Adrenal gland (tissue), 12 donors: ENCODE measurements around the gene TBC1D25. TPM values are rescaled to one million over a fixed set of nuclear protein-coding genes. Genes with fewer than 3 reads are reported as not detected.

Experiments used
- DNase-seq, 7 donors: peaks; one replicate each; pipeline ENCODE4 v3.0.0-alpha.2; 2019 to 2020
- H3K27ac ChIP-seq, 5 donors: fragments of 200-600 bp; sonication (generic) in 4 of 5; 1 replicate in 3 of 5; 2 replicates in 2 of 5; pipeline versions ENCODE4 v1.5.1 to v1.8.0; 2016 to 2020; ENCODE audit warnings: mild to moderate bottlenecking in 1 of 5
- H3K27me3 ChIP-seq: fragments of 200-600 bp; 2 replicates; pipeline ENCODE4 v1.8.0; 2021
- H3K36me3 ChIP-seq, 2 donors: fragments of 200-600 bp; replicated peaks in 1 of 2; 1 replicate in 1 of 2; 2 replicates in 1 of 2; pipeline versions ENCODE4 v1.5.1 to v1.8.0; 2018 to 2022
- H3K4me1 ChIP-seq, 2 donors: fragments of 200-600 bp; replicated peaks in 1 of 2; 1 replicate in 1 of 2; 2 replicates in 1 of 2; pipeline versions ENCODE4 v1.5.1 to v1.8.0; 2018 to 2021
- H3K4me3 ChIP-seq, 4 donors: fragments of 200-600 bp; sonication (generic) in 3 of 4; one replicate each; pipeline ENCODE4 v1.5.1; 2016 to 2018
- H3K9me3 ChIP-seq, 3 donors: fragments of 200-600 bp; sonication (generic) in 1 of 3; replicated peaks in 1 of 3; 1 replicate in 2 of 3; 2 replicates in 1 of 3; pipeline versions ENCODE4 v1.5.1 to v1.8.0; 2016 to 2021
- POLR2A ChIP-seq, 2 donors: fragments of 450-650 bp; IDR thresholded peaks; one replicate each; pipeline ENCODE4 v1.6.1; 2017; ENCODE audit warnings: antibody characterized with exemption in 2 of 2, mild to moderate bottlenecking in 2 of 2, moderate library complexity in 1 of 2
- WGBS, 4 donors: extraction: QIAGEN DNeasy Blood & Tissue Kit in 2 of 4; methylation state at CpG; one replicate each; pipeline versions ENCODE4 v1.1.5 to v1.1.7; 2013 to 2017; 5-methylcytosine and 5-hydroxymethylcytosine counted together
- intact Hi-C, 2 donors: fragments of 100-400 bp; cut with DNase I; formaldehyde crosslinking; loops; one replicate each; pipeline versions ENCODE4 v1.14.1 to v1.15.0; 2022 to 2023
- polyA plus RNA-seq, 3 donors: library from polyadenylated mRNA; stranded (reverse); fragments of 200-250 nt in 2 of 3; fragments of 350-450 nt in 1 of 3; fragmentation: Illumina TruSeq in 1 of 3; extraction: RNeasy Lipid Tissue Mini Kit (QIAGEN cat#74804) in 1 of 3; gene quantifications; one replicate each; pipeline ENCODE4 v1.2.3, GENCODE V29; 2013 to 2014
- total RNA-seq, 9 donors: library from RNA; depleted of rRNA in 4 of 9; stranded (reverse); fragments of >200 nt in 4 of 9; fragments of 120-200 nt in 1 of 9; fragmentation: NEBNext Ultra II Directional in 1 of 9; extraction: Animal tissue kit (Norgen Biotek cat#: 25700) in 1 of 9; gene quantifications; one replicate each; pipeline versions ENCODE4 v1.1.0 to v1.2.4, GENCODE V29; 2013 to 2023
- TF ChIP-seq, protein P1 (sequence below), 6 experiments: fragments of 450-650 bp in 4 of 6; fragments of 200-600 bp in 2 of 6; sonication (generic) in 1 of 6; IDR thresholded peaks; 1 replicate in 5 of 6; 2 replicates in 1 of 6; pipeline versions ENCODE4 v1.5.1 to v1.8.0; 2016 to 2021; ENCODE audit warnings: antibody characterized with exemption in 6 of 6, mild to moderate bottlenecking in 2 of 6, moderate library complexity in 1 of 6
- donor health status: healthy with polysubstance abuse.
- donor health status: Bipolar disorder and iron deficiency.
- donor health status: DM: yes; HTN: yes; CAD: no.
- donor health status: DM: no; HTN: no; CAD: no.
- donor health status: DM: no; HTN: no; CAD: no.
- donor health status: DM: yes; HTN: yes; CAD: no.

The TBC1D25 gene
- total and polyA plus RNA-seq, 12 donors = 8.9 to 31.0 (median 13.5) TPM

DNA sequence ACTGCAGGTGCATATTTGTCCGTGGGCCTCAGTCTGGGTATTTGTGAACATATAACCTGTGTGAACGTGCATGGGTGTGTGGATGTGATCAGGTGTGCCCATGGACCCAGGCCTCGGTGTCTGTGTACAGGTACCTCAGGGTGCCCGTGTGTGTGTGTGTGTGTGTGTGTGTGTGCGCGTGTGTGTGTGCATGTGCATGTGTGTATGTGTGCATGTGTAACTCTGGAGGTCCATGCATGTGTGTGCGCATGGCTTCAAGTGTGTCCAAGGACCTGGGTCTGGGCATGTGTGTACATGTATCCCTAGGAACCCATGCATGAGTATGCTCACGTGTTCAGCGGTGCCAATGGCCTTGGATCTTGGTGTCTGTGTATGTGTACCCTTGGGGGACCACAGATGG, 47.7 kb upstream of the TBC1D25 start:
- TF ChIP-seq, protein P1, sequence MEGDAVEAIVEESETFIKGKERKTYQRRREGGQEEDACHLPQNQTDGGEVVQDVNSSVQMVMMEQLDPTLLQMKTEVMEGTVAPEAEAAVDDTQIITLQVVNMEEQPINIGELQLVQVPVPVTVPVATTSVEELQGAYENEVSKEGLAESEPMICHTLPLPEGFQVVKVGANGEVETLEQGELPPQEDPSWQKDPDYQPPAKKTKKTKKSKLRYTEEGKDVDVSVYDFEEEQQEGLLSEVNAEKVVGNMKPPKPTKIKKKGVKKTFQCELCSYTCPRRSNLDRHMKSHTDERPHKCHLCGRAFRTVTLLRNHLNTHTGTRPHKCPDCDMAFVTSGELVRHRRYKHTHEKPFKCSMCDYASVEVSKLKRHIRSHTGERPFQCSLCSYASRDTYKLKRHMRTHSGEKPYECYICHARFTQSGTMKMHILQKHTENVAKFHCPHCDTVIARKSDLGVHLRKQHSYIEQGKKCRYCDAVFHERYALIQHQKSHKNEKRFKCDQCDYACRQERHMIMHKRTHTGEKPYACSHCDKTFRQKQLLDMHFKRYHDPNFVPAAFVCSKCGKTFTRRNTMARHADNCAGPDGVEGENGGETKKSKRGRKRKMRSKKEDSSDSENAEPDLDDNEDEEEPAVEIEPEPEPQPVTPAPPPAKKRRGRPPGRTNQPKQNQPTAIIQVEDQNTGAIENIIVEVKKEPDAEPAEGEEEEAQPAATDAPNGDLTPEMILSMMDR (IDR thresholded peaks at IDR 0.05) = no peak
- TF ChIP-seq POLR2A (IDR thresholded peaks at IDR 0.05) = no peak

DNA sequence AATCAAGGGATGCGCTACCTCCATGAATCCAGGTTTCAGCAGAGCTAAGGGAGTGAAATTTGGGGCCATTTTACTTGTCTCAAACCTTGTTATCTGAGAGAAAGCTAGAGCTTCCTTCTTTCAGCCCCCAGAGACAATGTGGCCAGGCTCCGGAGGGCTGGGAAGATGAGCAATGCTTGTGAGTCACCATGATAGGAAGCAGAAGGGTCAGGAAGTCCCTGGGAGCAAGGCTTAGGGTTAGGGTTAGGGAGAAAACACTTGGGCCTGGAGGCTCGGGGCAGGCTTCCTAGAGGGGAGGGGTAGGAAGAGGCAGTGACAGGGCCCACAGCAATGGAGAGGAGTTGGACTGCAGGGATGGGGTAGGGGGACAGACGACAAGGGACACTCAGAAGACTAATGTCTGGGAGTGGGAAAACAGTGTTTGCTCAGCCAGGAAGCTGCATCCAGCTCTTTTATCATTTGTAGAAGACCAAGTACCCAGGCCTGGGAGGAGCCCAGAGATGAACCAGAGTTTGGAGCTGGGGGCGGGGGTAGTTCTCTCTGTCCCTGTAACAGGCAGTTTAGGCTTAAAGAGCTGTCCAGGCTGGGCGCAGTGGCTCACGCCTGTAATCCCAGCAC, 47.1 kb upstream of the TBC1D25 start:
- Histone ChIP-seq H3K9me3 (no peaks in the 10 kb centered on the region), H3K27ac (peak overlapping the region in 1 of 5 donors; percentile 3), H3K36me3 (no peaks in the 10 kb centered on the region), H3K4me1 (no peaks in the 10 kb centered on the region), H3K4me3 (no peak overlapping the region), H3K27me3 (no peaks in the 10 kb centered on the region)
- DNase-seq = peak in 1 of 7 donors; percentile 11
- 51 to 71% (median 67%) methylated on average over 6 to 7 of the region's 7 CpGs for WGBS, 4 donors
- TF ChIP-seq, protein P1 (IDR thresholded peaks at IDR 0.05) = no peak
- TF ChIP-seq POLR2A (IDR thresholded peaks at IDR 0.05) = no peak
- intact Hi-C loops = loop anchor here in 1 of 2 donors (10.0 kb wide), 1 partner anchor 408 kb away; no protein-coding TSS in a partner anchor

More for the DNA sequence above, 47.7 kb upstream of the TBC1D25 start:
- H3K9me3 ChIP-seq = no peaks in the 10 kb centered on the region
- no peak for DNase-seq
- H3K27me3 ChIP-seq = no peaks in the 10 kb centered on the region
- no peaks in the 10 kb centered on the region for H3K36me3 ChIP-seq
- no peaks in the 10 kb centered on the region for H3K4me1 ChIP-seq
- no peak overlapping the region for H3K4me3 ChIP-seq
- 80 to 91% (median 84%) methylated on average over 1 to 9 of the region's 9 CpGs for WGBS, 4 donors
- no peak overlapping the region for H3K27ac ChIP-seq
- intact Hi-C loops = loop anchor here in 1 of 2 donors (10.0 kb wide), 1 partner anchor 407 kb away; no protein-coding TSS in a partner anchor

DNA sequence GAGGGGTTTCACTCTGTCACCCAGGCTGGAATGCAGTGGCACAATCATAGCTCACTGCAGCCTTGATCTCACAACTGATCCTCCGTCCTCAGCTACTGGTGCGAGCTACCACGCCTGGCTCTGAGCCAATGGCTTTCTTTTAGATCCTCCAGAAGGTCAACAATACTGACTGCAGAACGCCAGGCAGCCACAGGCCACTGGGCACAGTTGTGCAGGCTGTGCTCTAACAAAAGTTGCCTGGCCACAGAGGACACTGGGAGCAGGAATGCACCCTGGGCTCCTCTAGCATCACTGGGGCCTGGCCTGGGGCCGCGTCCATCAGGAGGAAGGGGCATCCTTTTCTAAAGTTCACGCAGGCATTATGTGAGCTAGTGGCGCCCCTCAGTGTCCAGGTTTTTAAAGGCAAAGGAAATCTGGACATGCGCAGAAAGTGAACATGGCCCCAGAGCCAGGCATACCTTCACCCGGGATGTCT, 45.6 kb upstream of the TBC1D25 start:
- peak in 6 of 7 donors; percentile 58 to 71 (median 65) for DNase-seq
- H3K4me3 ChIP-seq = no peak overlapping the region
- TF ChIP-seq, protein P1 (IDR thresholded peaks at IDR 0.05) = peak in 5 of 6 experiments; percentile 23 to 48 (median 38)
- TF ChIP-seq POLR2A (IDR thresholded peaks at IDR 0.05) = no peak
- WGBS, 4 donors = 9 to 36% (median 24%) methylated on average over 7 to 10 of the region's 10 CpGs
- H3K9me3 ChIP-seq = no peaks in the 10 kb centered on the region
- intact Hi-C loops = loop anchor here in 1 of 2 donors (10.0 kb wide), 1 partner anchor 409 kb away; no protein-coding TSS in a partner anchor
- H3K27me3 ChIP-seq = no peaks in the 10 kb centered on the region
- H3K27ac ChIP-seq = no peak overlapping the region
- no peaks in the 10 kb centered on the region for H3K36me3 ChIP-seq
- H3K4me1 ChIP-seq = no peaks in the 10 kb centered on the region

DNA sequence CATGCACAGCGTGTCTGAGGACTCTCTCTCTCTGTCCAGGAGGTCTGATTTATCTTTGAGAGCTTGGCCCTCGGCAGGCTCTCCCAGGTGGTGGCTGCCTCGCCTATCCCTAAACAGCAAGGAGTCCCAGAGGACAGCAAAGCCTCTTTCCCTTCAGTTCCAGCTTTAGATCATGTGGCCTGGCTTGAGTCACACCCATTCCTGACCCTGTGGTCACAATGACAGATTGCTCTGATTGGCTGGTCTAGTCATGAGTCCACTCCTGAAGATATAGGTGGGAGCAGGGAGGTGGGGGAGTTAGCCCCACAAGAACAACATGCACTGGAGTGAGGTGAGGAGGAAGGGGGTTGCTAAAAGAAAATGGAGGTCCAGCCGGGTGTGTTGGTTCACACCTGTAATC, 42.9 kb upstream of the TBC1D25 start:
- Histone ChIP-seq H3K27ac (no peak overlapping the region), H3K4me3 (no peak overlapping the region), H3K9me3 (no peaks in the 10 kb centered on the region), H3K36me3 (no peaks in the 10 kb centered on the region), H3K4me1 (no peaks in the 10 kb centered on the region), H3K27me3 (no peaks in the 10 kb centered on the region)
- 72 to 89% (median 78%) methylated on average over 1 to 4 of the region's 4 CpGs for WGBS, 4 donors
- intact Hi-C loops = loop anchor here in 1 of 2 donors (10.0 kb wide), 1 partner anchor 412 kb away; no protein-coding TSS in a partner anchor
- peak in 2 of 7 donors; percentile 15 to 40 for DNase-seq
- TF ChIP-seq POLR2A (IDR thresholded peaks at IDR 0.05) = no peak
- TF ChIP-seq, protein P1 (IDR thresholded peaks at IDR 0.05) = no peak
